ENCODE measurements around the gene DPYD. TPM values are rescaled to one million over a fixed set of nuclear protein-coding genes. Genes with fewer than 3 reads are reported as not detected.

Gene DPYD
- total RNA-seq, 1 donor from 2014 or later: 8.8 TPM

GRCh38 chr1:97680470-97680869 is 240.4 kb downstream of the DPYD start:
- Mint-ChIP-seq H3K9me3 (ENCODE audit: unreplicated experiment) (peaks cover under 1% of the 10 kb centered on the region), H3K4me3 (ENCODE audit: unreplicated experiment) (no peak overlapping the region), H3K4me1 (ENCODE audit: low read depth, unreplicated experiment) (peaks cover 1% of the 10 kb centered on the region), H3K27me3 (ENCODE audit: low read depth, unreplicated experiment) (no peaks in the 10 kb centered on the region), H3K36me3 (ENCODE audit: low read depth, unreplicated experiment) (no peaks in the 10 kb centered on the region), H3K27ac (ENCODE audit: unreplicated experiment) (no peak overlapping the region)
- H4K20me1 ChIP-seq (ENCODE audit: insufficient read depth, low read length): no peaks in the 10 kb centered on the region
- H2AFZ ChIP-seq (ENCODE audit: low read depth, low read length): no peak overlapping the region
- no peaks in the 10 kb centered on the region for H3K27me3 ChIP-seq (ENCODE audit: insufficient read depth, low read length)
- H3K79me2 ChIP-seq (ENCODE audit: insufficient read depth, low read length): no peaks in the 10 kb centered on the region
- no peaks in the 10 kb centered on the region for H3K9me3 ChIP-seq (ENCODE audit: insufficient read depth, low read depth, low read length)
- H3K4me2 ChIP-seq (ENCODE audit: low read length): no peak overlapping the region
- peak; percentile 44 for DNase-seq (ENCODE audit: low read depth)
- no peak overlapping the region for H3K27ac ChIP-seq (ENCODE audit: low read depth, low read length)
- H3K4me3 ChIP-seq (ENCODE audit: insufficient read depth, low read depth, low read length): no peak overlapping the region
- H3K9ac ChIP-seq (ENCODE audit: low read length): no peak overlapping the region
- TF ChIP-seq EZH2 (IDR thresholded peaks at IDR 0.05; ENCODE audit: insufficient read depth, low read length): no peak
- TF ChIP-seq CTCF (IDR thresholded peaks at IDR 0.05; ENCODE audit: insufficient read depth, low read depth, low read length): no peak
- no peaks in the 10 kb centered on the region for H3K36me3 ChIP-seq (ENCODE audit: insufficient read depth, low read length)
- no peak for FAIRE-seq
- H3K4me1 ChIP-seq (ENCODE audit: insufficient read depth, low read length): no peaks in the 10 kb centered on the region

- TF ChIP-seq CTCF (IDR thresholded peaks at IDR 0.05; ENCODE audit: insufficient read depth, low read depth, low read length): no peak
- TF ChIP-seq EZH2 (IDR thresholded peaks at IDR 0.05; ENCODE audit: insufficient read depth, low read length): no peak
- DNase-seq (ENCODE audit: low read depth): no peak
- Histone ChIP-seq H2AFZ (ENCODE audit: low read depth, low read length) (no peak overlapping the region), H3K79me2 (ENCODE audit: insufficient read depth, low read length) (no peaks in the 10 kb centered on the region), H4K20me1 (ENCODE audit: insufficient read depth, low read length) (no peaks in the 10 kb centered on the region), H3K4me3 (ENCODE audit: insufficient read depth, low read depth, low read length) (no peak overlapping the region), H3K9ac (ENCODE audit: low read length) (no peak overlapping the region), H3K36me3 (ENCODE audit: insufficient read depth, low read length) (no peaks in the 10 kb centered on the region), H3K9me3 (ENCODE audit: insufficient read depth, low read depth, low read length) (no peaks in the 10 kb centered on the region), H3K4me1 (ENCODE audit: insufficient read depth, low read length) (no peaks in the 10 kb centered on the region), H3K4me2 (ENCODE audit: low read length) (no peak overlapping the region), H3K27ac (ENCODE audit: low read depth, low read length) (no peak overlapping the region), H3K27me3 (ENCODE audit: insufficient read depth, low read length) (no peaks in the 10 kb centered on the region)
- peaks cover 1% of the 10 kb centered on the region for H3K4me1 Mint-ChIP-seq (ENCODE audit: low read depth, unreplicated experiment)
- H3K27me3 Mint-ChIP-seq (ENCODE audit: low read depth, unreplicated experiment): no peaks in the 10 kb centered on the region
- H3K36me3 Mint-ChIP-seq (ENCODE audit: low read depth, unreplicated experiment): no peaks in the 10 kb centered on the region
- no peak overlapping the region for H3K4me3 Mint-ChIP-seq (ENCODE audit: unreplicated experiment)
- no peaks in the 10 kb centered on the region for H3K9me3 Mint-ChIP-seq (ENCODE audit: unreplicated experiment)
- FAIRE-seq: no peak
- H3K27ac Mint-ChIP-seq (ENCODE audit: unreplicated experiment): no peak overlapping the region
Measured at GRCh38 chr1:97677702-97678101, 243.1 kb downstream of the DPYD start.

GRCh38 chr1:97674517-97674916 is 246.3 kb downstream of the DPYD start:
- Mint-ChIP-seq H3K9me3 (ENCODE audit: unreplicated experiment) (no peaks in the 10 kb centered on the region), H3K4me3 (ENCODE audit: unreplicated experiment) (no peak overlapping the region), H3K36me3 (ENCODE audit: low read depth, unreplicated experiment) (no peaks in the 10 kb centered on the region), H3K4me1 (ENCODE audit: low read depth, unreplicated experiment) (no peaks in the 10 kb centered on the region), H3K27ac (ENCODE audit: unreplicated experiment) (no peak overlapping the region), H3K27me3 (ENCODE audit: low read depth, unreplicated experiment) (no peaks in the 10 kb centered on the region)
- Histone ChIP-seq H3K27ac (ENCODE audit: low read depth, low read length) (no peak overlapping the region), H3K27me3 (ENCODE audit: insufficient read depth, low read length) (no peaks in the 10 kb centered on the region), H3K9me3 (ENCODE audit: insufficient read depth, low read depth, low read length) (no peaks in the 10 kb centered on the region), H3K4me1 (ENCODE audit: insufficient read depth, low read length) (no peaks in the 10 kb centered on the region), H3K9ac (ENCODE audit: low read length) (no peak overlapping the region), H3K36me3 (ENCODE audit: insufficient read depth, low read length) (no peaks in the 10 kb centered on the region), H2AFZ (ENCODE audit: low read depth, low read length) (no peak overlapping the region), H4K20me1 (ENCODE audit: insufficient read depth, low read length) (no peaks in the 10 kb centered on the region), H3K4me3 (ENCODE audit: insufficient read depth, low read depth, low read length) (no peak overlapping the region), H3K4me2 (ENCODE audit: low read length) (no peak overlapping the region), H3K79me2 (ENCODE audit: insufficient read depth, low read length) (no peaks in the 10 kb centered on the region)
- DNase-seq (ENCODE audit: low read depth) (no peak), FAIRE-seq (no peak)
- TF ChIP-seq EZH2 (IDR thresholded peaks at IDR 0.05; ENCODE audit: insufficient read depth, low read length) (no peak), CTCF (IDR thresholded peaks at IDR 0.05; ENCODE audit: insufficient read depth, low read depth, low read length) (no peak)

Measured in astrocyte (in vitro differentiated cells and primary cell).